ENCODE measurements around the gene CAMK4. TPM values are rescaled to one million over a fixed set of nuclear protein-coding genes. Genes with fewer than 3 reads are reported as not detected.

The CAMK4 gene
- total and polyA plus RNA-seq, 9 of the 15 experiments (the other 6 are each of a cell fraction or from before 2014, with no cell fraction given): 0.35 TPM; not detected in 8

GRCh38 chr5:111236995-111237394 lies 12.8 kb downstream of the CAMK4 start:
- no peak overlapping the region for H3K4me3 ChIP-seq
- ATAC-seq (no peak), DNase-seq (ENCODE audit: extremely low read depth in 1 of 4, low spot score in 3 of 4) (no peak), FAIRE-seq (no peak)
- no peaks in the 10 kb centered on the region for H3K4me1 ChIP-seq (replicated peaks in 1 of 2; ENCODE audit: control insufficient read depth in 2 of 2, insufficient read depth in 2 of 2, low read length in 2 of 2)
- ChIA-PET POLR2A (interaction anchor here (0.8 kb wide), 1 partner anchor 58 kb away, joined by 4 read pairs; no protein-coding TSS in a partner anchor), CTCF (ENCODE audit: low intra/inter-chr PET ratio) (no interaction called here)
- no peak overlapping the region for H3K9ac ChIP-seq (ENCODE audit: insufficient read depth in 1 of 2, low read depth in 2 of 2, low read length in 2 of 2)
- H3K79me2 ChIP-seq (ENCODE audit: control insufficient read depth, insufficient read depth, low read length): no peaks in the 10 kb centered on the region
- H3K36me3 ChIP-seq (ENCODE audit: control insufficient read depth, insufficient read depth, low read length): no peaks in the 10 kb centered on the region
- H3K4me2 ChIP-seq (ENCODE audit: insufficient read depth, low read length): no peak overlapping the region
- no peaks in the 10 kb centered on the region for H3K9me3 ChIP-seq (replicated peaks; ENCODE audit: control insufficient read depth, insufficient read depth, low read depth, low read length)
- H3K27me3 ChIP-seq (ENCODE audit: control insufficient read depth in 2 of 2, insufficient read depth in 2 of 2, low read length in 2 of 2): no peaks in the 10 kb centered on the region
- no peaks in the 10 kb centered on the region for H4K20me1 ChIP-seq (replicated peaks; ENCODE audit: control insufficient read depth, insufficient read depth, low read length)
- in situ Hi-C loops (cut with MboI): no loop called here
- intact Hi-C loops (cut with micrococcal nuclease): no loop called here
- H3K9me1 ChIP-seq (ENCODE audit: control insufficient read depth, insufficient read depth, low read length): no peaks in the 10 kb centered on the region
- H2AFZ ChIP-seq (ENCODE audit: low read depth, low read length): no peak overlapping the region
- no TSS peak for BruUV-seq (replicated peaks)
- 0% methylated on average over 4 of the region's 4 CpGs for WGBS (ENCODE audit: insufficient coverage, low coverage, missing lambda C conversion rate)
- TF ChIP-seq ZNF3 (CRISPR knock-in tag; IDR thresholded peaks at IDR 0.05) (no peak), JUND (IDR thresholded peaks at IDR 0.05; ENCODE audit: borderline replicate concordance, low read depth, low read length) (no peak), JUND (tag; IDR thresholded peaks at IDR 0.05; ENCODE audit: borderline replicate concordance, low read depth, low read length) (no peak), XRCC3 (IDR thresholded peaks at IDR 0.05) (no peak), CBX3 (IDR thresholded peaks at IDR 0.05; ENCODE audit: borderline replicate concordance in 1 of 2, low read length in 2 of 2) (no peak), ZNF76 (CRISPR knock-in tag; IDR thresholded peaks at IDR 0.05; ENCODE audit: borderline replicate concordance) (no peak)
- H3K27ac ChIP-seq (ENCODE audit: extremely low read depth, low read depth, low read length): no peak overlapping the region

- intact Hi-C loops (cut with micrococcal nuclease): no loop called here
- Histone ChIP-seq H2AFZ (ENCODE audit: low read depth, low read length) (no peak overlapping the region), H3K9me1 (ENCODE audit: control insufficient read depth, insufficient read depth, low read length) (no peaks in the 10 kb centered on the region), H3K4me3 (no peak overlapping the region), H3K9ac (ENCODE audit: insufficient read depth in 1 of 2, low read depth in 2 of 2, low read length in 2 of 2) (no peak overlapping the region), H3K9me3 (replicated peaks; ENCODE audit: control insufficient read depth, insufficient read depth, low read depth, low read length) (no peaks in the 10 kb centered on the region), H3K27me3 (ENCODE audit: control insufficient read depth in 2 of 2, insufficient read depth in 2 of 2, low read length in 2 of 2) (peaks cover 0 to under 1% of the 10 kb centered on the region in 2 experiments; a peak in 1 of 5 replicates), H3K4me1 (replicated peaks in 1 of 2; ENCODE audit: control insufficient read depth in 2 of 2, insufficient read depth in 2 of 2, low read length in 2 of 2) (no peaks in the 10 kb centered on the region), H3K4me2 (ENCODE audit: insufficient read depth, low read length) (no peak overlapping the region), H3K36me3 (ENCODE audit: control insufficient read depth, insufficient read depth, low read length) (no peaks in the 10 kb centered on the region), H3K79me2 (ENCODE audit: control insufficient read depth, insufficient read depth, low read length) (no peaks in the 10 kb centered on the region), H4K20me1 (replicated peaks; ENCODE audit: control insufficient read depth, insufficient read depth, low read length) (no peaks in the 10 kb centered on the region), H3K27ac (ENCODE audit: extremely low read depth, low read depth, low read length) (no peak overlapping the region)
- FAIRE-seq: no peak
- ChIA-PET CTCF (ENCODE audit: low intra/inter-chr PET ratio) (no interaction called here), POLR2A (interaction anchor here (0.8 kb wide), 1 partner anchor 58 kb away, joined by 4 read pairs; no protein-coding TSS in a partner anchor)
- no peak for DNase-seq (ENCODE audit: extremely low read depth in 1 of 4, low spot score in 3 of 4)
- in situ Hi-C loops (cut with MboI): no loop called here
- no TSS peak for BruUV-seq (replicated peaks)
- no peak for ATAC-seq
- TF ChIP-seq E2F4 (CRISPR knock-in tag; IDR thresholded peaks at IDR 0.05; ENCODE audit: low read depth): no peak
- TF ChIP-seq UBTF (IDR thresholded peaks at IDR 0.05; ENCODE audit: borderline replicate concordance in 1 of 2, low read depth in 2 of 2, low read length in 2 of 2): no peak
- TF ChIP-seq RBM14 (IDR thresholded peaks at IDR 0.05; ENCODE audit: borderline replicate concordance, insufficient read depth, low read depth, low read length): no peak
- TF ChIP-seq KLF10 (CRISPR knock-in tag; IDR thresholded peaks at IDR 0.05): no peak
- no peak for TF ChIP-seq PHF21A (IDR thresholded peaks at IDR 0.05; ENCODE audit: borderline replicate concordance, low read depth)
- no peak for TF ChIP-seq ZNF75A (CRISPR knock-in tag; IDR thresholded peaks at IDR 0.05)
- no peak for TF ChIP-seq PHF8 (IDR thresholded peaks at IDR 0.05; ENCODE audit: borderline replicate concordance, low read length)
- no peak for TF ChIP-seq BHLHE40 (IDR thresholded peaks at IDR 0.05; ENCODE audit: low read length)
Observed at GRCh38 chr5:111237470-111237869, 13.3 kb downstream of the CAMK4 start.
